BE2C (cell line): ENCODE results near the gene KRT10. TPM values are rescaled to one million over a fixed set of nuclear protein-coding genes. Genes with fewer than 3 reads are reported as not detected.

Experiments used
- DNase-seq: peaks from one replicate; pipeline ENCODE4 v3.0.0-alpha.2; 2020
- H3K27me3 ChIP-seq: fragments of 250-450 bp; sonication (Bioruptor Pico); 2 replicates; pipeline ENCODE4 v1.5.1; 2020; ENCODE audit warnings: mild to moderate bottlenecking
- H3K36me3 ChIP-seq: fragments of 250-450 bp; sonication (Bioruptor Pico); 2 replicates; pipeline ENCODE4 v1.5.1; 2020; ENCODE audit warnings: mild to moderate bottlenecking
- H3K4me1 ChIP-seq: fragments of 250-450 bp; sonication (Bioruptor Pico); 2 replicates; pipeline ENCODE4 v1.5.1; 2020
- H3K4me3 ChIP-seq: 2 replicates; pipeline ENCODE4 v1.5.1; 2011; ENCODE audit warnings: low read depth, low read length
- H3K9me3 ChIP-seq: fragments of 250-450 bp; sonication (Bioruptor Pico); 2 replicates; pipeline ENCODE4 v1.5.1; 2020
- CTCF ChIP-seq: IDR thresholded peaks from 2 replicates; pipeline ENCODE4 v1.5.1; 2012; ENCODE audit warnings: mild to moderate bottlenecking, low read depth, low read length
- polyA plus RNA-seq: library from polyadenylated mRNA; unstranded; fragments of >200 nt; gene quantifications from one replicate; pipeline ENCODE4 v1.2.1, GENCODE V29; 2012; ENCODE audit warnings: low read depth, missing spikeins; ENCODE audit not compliant: insufficient read length, insufficient read depth

The KRT10 gene
- polyA plus RNA-seq, result 135 TPM

GRCh38 chr17:40822132-40822812 lies at the start of gene KRT10:
TSS of gene KRT10 (minus strand) at chr17:40822614. CDS start at chr17:40822585, 29 bp downstream.
- Histone ChIP-seq H3K4me1 (no peaks in the 10 kb centered on the region), H3K9me3 (no peaks in the 10 kb centered on the region), H3K4me3 (no peak within 1 kb of the TSS), H3K27me3 (no peaks in the 10 kb centered on the region; the same call in 1 of the 2 replicates), H3K36me3 (no peaks in the 10 kb centered on the region)
- DNase-seq, result no peak
- TF ChIP-seq CTCF, result no peak

GRCh38 chr17:40871316-40871715 lies 48.9 kb upstream of the KRT10 start:
- TF ChIP-seq CTCF, result no peak
- Histone ChIP-seq H3K36me3 (no peaks in the 10 kb centered on the region), H3K4me3 (no peak overlapping the region), H3K9me3 (no peaks in the 10 kb centered on the region), H3K4me1 (no peaks in the 10 kb centered on the region), H3K27me3 (peaks cover 49% of the 10 kb centered on the region)
- no peak for DNase-seq

- Histone ChIP-seq H3K4me3 (no peak overlapping the region), H3K9me3 (no peaks in the 10 kb centered on the region), H3K27me3 (peaks cover 59% of the 10 kb centered on the region), H3K4me1 (no peaks in the 10 kb centered on the region), H3K36me3 (no peaks in the 10 kb centered on the region)
- no peak for DNase-seq
- TF ChIP-seq CTCF, result no peak
Observed at GRCh38 chr17:40870136-40870535, 47.7 kb upstream of the KRT10 start.

GRCh38 chr17:40866838-40867237 lies 44.4 kb upstream of the KRT10 start, which contains the start of gene KRT12:
TSS of gene KRT12 (minus strand) at chr17:40867223. CDS start at chr17:40867186, 37 bp downstream.
- Histone ChIP-seq H3K4me1 (no peaks in the 10 kb centered on the region), H3K36me3 (no peaks in the 10 kb centered on the region), H3K9me3 (no peaks in the 10 kb centered on the region), H3K27me3 (peaks cover 52% of the 10 kb centered on the region), H3K4me3 (no peak within 1 kb of the TSS)
- no peak for DNase-seq
- no peak for TF ChIP-seq CTCF

GRCh38 chr17:40864661-40865390 lies 42.4 kb upstream of the KRT10 start:
- H3K4me3 ChIP-seq, result no peak overlapping the region
- no peak for DNase-seq
- no peaks in the 10 kb centered on the region for H3K4me1 ChIP-seq
- peaks cover 44% of the 10 kb centered on the region for H3K27me3 ChIP-seq
- no peaks in the 10 kb centered on the region for H3K9me3 ChIP-seq
- no peaks in the 10 kb centered on the region for H3K36me3 ChIP-seq
- TF ChIP-seq CTCF, result no peak
